ENCODE results near the gene RHBG.
A peak's percentile ranks its signal among the peaks of the same experiment; 100 is the strongest.
"Not testable (repeated sequence)": the region's sequence is repeated elsewhere in the genome, so short reads cannot be mapped to it uniquely, and the experiment has no call there.

The RHBG gene, protein sequence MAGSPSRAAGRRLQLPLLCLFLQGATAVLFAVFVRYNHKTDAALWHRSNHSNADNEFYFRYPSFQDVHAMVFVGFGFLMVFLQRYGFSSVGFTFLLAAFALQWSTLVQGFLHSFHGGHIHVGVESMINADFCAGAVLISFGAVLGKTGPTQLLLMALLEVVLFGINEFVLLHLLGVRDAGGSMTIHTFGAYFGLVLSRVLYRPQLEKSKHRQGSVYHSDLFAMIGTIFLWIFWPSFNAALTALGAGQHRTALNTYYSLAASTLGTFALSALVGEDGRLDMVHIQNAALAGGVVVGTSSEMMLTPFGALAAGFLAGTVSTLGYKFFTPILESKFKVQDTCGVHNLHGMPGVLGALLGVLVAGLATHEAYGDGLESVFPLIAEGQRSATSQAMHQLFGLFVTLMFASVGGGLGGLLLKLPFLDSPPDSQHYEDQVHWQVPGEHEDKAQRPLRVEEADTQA

DNA sequence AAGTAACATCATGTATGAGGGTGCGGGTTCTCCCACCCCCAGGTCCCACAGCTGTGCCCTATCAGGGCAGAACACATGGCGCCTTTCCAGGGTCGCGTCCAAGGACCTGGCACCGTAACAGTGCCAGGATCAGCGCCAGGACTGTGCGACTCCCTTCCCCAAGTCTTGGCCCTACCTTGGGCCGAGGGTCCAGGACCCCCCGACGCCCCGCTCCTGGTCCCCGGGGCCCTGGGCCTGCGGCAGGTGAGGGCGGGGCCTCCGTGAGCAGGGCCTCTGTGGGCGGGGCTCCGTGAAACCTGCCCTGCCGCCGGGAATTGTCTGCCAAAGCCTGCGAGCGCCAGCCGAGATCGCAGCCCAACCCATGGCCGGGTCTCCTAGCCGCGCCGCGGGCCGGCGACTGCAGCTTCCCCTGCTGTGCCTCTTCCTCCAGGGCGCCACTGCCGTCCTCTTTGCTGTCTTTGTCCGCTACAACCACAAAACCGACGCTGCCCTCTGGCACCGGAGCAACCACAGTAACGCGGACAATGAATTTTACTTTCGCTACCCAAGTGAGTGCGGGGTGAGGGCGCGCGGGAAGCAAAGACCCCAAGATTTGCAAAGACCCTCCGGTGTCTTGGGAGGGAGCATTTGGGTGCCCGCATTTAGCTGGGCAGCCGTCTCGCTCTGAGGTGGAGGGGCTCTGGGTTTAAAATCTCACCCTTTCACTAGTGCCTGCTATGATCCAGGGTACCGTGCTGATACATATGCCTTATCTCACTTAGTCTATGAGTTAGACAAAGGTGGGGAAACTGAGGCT lies at the start of gene RHBG:
Gene RHBG (plus strand): TSS at position 323 of the 796 bp plus-strand sequence. CDS start 39 bp downstream, at position 362.
- DNase-seq (ENCODE audit: low spot score): no peak

DNA sequence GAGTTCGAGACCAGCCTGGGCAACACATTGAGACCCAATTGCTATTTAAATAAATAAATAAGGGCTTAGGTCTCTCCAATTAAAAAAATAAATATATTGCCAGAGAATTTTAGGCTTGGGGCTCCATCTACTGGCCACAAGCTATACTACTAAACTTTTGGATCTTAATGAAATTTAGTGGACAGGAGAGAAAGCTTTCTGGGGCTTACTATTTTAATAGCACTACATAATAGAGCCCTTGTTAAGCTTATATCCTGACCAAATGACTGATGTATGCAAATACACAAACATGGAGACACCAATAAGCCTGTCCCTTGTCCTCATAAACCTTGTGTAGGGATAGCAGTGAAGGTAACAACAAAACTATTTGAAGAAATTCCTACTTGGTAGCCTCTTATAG lies 49.3 kb upstream of the RHBG start:
- peak; percentile 46 for DNase-seq (ENCODE audit: low spot score)

DNA sequence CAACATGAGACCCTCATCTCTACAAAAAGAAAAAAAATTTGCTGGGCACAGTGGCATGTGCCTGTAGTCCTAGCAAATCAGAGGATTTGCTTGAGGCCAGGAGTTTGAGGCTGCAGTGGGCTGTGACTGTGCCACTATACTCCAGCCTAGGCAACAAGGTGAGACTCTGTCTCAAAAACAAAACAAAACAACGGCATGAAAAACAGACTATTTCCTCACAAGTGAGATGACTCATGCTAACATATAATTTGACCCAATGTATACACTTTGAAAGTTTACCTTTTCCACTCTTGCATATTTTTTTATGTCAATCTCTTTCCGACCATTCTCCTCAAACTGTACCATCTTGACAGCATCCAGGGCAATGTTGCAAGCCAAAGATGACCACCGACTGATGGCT lies 48.5 kb upstream of the RHBG start:
- no peak for DNase-seq (ENCODE audit: low spot score)

DNA sequence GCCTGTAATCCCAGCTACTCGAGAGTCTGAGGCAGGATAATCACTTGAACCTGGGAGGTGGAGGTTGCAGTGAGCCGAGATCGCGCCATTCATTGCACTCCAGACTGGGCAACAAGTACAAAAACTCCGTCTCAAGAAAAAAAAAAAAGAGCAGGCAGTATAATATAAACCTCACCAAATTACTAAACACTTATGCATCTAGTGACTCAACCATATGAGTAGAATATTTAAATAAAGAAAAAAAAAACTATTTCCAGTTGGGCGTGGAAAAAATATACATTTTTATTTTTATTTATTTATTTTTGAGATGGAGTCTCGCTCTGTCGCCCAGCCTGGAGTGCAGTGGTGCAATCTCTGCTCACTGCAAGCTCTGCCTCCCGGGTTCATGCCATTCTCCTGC lies 45.8 kb upstream of the RHBG start:
- not testable (repeated sequence) for DNase-seq (ENCODE audit: low spot score)

DNA sequence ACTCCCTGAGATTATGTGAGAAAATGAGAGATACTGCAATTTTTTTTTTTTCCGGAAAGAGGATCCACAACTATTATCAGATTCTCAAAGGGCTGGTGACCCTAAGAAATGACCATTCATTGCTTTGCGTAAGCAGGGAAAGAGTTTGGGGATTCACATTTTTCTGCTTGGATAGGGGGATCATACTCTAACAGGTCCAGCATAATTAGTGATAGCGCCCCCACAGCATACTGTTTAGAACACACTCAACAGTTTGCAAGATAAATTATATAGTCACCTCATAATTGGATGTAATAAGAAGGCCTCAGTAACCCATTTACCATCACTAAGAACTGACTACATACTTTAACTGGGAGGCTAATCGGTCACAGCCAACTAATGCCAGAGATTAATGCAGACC lies 32.8 kb upstream of the RHBG start:
- DNase-seq (ENCODE audit: low spot score): no peak

DNA sequence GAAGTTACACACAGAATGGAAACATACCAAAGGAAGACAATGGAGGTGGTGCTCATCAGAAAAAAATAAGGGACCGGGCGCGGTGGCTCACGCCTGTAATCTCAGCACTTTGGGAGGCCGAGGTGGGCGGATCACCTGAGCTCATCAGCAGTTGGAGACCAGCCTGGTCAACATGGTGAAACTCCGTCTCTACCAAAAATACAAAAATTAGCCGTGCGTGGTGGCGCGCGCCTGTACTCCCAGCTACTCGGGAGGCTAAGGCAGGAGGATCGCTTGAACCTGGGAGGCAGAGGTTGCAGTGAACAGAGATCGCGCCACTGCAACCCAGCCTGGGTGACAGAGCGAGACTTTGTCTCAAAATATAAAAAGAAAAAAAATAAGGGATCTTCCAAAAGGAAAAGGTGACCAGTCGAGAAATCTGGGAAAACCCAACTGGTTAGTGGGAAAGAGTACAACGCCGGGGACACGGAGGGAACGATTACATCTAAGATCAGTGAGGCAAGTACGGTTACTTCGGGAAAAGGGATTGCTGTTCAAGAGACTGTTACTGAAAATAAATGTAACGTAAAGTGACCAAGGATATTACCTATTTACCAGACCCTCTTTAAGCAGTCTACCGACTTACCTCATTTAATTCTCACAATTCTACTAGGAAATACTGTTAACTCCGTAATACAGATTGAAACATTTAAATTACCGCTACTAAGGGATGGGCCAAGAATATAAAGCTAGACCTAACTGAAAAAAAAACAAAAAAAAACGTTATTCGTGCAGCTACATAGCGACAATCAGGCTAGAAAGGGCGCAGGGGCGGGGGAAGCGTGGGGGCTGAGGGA lies 31.7 kb upstream of the RHBG start:
- DNase-seq (ENCODE audit: low spot score): no peak

DNA sequence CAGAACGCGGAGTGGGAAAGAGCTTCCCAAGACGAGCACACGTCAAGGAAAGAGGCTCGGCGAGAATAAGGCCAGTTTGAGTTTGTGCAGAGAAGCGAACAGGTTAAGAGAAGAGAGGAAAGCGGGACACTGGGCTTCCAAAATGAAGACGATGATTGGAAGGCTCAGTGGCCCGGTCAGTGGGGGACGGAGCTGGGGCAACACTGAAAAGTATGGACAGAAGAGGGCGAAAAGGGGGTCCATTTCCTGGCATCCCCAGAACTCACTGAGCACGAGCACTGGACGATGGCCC lies 31.2 kb upstream of the RHBG start:
- DNase-seq (ENCODE audit: low spot score): no peak

DNA sequence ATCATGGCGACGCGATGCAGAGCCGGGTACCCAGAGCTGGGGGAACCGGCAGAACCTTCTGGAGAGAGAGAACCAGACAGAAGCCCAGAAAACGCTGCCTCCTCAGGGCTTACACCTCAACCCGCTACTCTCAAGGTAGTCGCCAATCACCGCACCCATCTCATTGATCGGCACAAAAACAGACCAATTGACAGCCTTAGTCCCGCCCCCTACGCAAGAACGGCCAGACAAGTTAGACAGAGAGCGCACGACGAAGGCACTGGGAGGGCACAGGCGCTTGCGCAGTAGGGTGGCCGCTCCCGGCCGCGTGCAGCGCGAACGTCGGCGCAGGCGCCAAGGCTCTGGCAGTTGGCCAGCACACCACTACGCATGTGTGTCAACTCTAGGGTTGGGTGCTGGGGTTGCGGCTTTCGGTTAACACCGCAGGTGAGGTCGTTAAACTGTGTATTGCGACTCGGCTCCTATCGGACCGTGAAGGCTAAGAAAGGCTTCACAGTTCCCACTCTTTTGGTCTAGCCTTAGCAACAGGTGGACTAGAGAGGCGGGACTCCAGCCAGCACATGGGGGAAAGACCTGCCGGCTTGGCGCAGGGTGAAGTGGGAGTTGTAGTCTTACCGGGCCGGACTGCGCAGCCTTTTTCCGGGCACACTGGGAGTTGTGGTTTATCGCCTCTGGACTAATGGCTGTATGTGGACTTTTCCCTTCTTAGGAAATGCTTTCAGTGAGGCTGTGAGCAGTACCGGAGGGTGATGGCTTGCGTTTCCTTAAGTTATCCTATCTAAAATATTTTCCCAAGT lies 30.6 kb upstream of the RHBG start, which contains the start of the genes CCT3 and TSACC:
Gene CCT3 (minus strand): TSS at position 113 of the 797 bp plus-strand sequence. CDS start 108 bp downstream, at position 5.
Gene TSACC (plus strand): TSS at position 347 of the 797 bp plus-strand sequence. CDS start 1,232 bp downstream, outside the sequence.
- DNase-seq (ENCODE audit: low spot score): peak; percentile 100

DNA sequence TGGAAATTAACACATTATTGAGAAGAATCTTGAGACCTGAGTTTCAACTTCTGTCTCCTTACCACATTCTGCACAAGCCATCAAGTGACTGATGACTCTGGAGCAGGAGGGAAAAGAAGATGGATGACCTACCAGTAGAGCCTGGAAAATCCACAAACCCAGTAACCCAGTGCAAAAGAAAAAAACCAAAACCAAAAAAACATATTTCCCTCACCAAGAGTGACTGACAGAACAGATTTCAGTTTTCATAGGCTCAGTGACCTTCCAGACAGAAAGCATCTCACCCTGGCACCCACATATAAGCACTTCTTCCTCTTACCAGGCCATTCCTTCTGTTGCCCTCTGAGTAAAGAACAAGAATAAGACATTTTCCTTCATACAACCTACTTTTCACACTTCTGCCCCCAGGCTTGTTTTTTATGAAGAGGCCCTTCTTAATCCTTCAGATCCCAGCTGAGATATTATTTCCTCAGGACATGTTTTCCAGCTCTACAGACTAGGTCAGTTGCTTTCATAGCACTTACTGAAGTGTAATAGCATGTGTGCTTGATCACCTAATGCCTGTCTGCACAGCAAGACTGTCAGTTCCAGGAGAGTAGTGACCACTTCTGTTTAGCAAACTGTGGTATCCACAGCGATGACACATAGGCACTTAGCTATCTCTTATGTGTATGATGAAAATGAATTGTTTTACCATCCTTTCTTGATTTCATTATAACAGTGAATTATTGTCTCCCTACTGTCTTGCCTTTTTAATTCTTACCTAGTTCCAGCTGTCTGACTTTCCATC lies 26.6 kb upstream of the RHBG start:
- DNase-seq (ENCODE audit: low spot score): no peak

DNA sequence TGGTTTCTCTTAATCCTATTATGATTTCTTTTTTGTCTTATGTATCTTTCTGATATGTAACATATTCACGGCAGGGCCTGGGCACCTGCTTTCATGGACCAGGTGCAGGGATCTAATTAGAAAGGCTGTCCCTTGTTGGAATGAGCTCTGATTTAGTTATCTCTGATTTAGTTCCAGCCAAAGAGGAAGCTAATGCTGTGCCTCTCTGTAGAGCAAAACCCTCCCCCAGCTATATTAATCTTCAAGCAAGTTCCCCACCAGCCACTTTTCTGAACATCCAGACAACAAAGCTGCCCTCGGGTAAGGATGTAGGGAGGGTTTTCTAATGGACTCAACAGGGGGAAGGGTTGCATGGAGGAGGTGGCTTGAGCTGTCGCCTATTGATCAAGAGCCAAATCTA lies 24.6 kb upstream of the RHBG start:
- DNase-seq (ENCODE audit: low spot score): no peak

DNA sequence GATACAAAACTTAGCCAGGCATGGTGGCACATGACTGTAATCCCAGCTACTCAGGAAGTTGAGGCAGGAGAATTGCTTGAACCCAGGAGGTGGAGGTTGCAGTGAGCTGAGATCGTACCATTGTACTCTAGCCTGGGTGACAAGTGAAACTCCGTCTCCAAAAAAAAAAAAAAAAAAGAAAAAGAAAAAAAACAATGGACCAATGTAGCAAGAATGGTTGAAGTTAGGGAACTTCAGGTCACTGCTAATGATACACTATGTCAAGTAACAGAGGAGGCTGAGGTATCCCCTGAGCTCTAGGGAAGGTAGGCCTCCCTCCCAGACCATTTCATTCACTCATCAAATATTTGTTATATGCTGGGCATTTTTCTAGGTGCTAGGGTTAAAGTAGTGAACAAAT lies 23.0 kb upstream of the RHBG start:
- not testable (repeated sequence) for DNase-seq (ENCODE audit: low spot score)

DNA sequence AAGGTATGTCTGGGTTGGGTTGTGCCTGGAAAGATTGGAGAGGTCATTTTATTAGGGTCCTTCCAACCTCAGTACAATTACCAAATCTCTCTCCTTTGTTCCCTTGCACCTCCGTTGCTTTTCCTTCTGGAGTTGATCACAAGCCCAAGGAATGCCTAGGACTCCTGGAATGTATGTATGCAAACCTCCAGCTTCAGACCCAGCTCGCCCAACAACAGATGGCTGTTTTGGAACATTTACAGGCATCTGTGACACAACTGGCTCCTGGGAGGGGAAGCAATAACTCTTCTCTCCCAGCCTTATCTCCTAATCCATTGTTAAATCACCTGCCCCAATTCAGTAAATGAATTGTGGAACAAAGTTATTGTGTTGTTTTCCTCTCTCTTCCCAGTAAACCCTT lies 22.4 kb upstream of the RHBG start:
- DNase-seq (ENCODE audit: low spot score): peak; percentile 84

DNA sequence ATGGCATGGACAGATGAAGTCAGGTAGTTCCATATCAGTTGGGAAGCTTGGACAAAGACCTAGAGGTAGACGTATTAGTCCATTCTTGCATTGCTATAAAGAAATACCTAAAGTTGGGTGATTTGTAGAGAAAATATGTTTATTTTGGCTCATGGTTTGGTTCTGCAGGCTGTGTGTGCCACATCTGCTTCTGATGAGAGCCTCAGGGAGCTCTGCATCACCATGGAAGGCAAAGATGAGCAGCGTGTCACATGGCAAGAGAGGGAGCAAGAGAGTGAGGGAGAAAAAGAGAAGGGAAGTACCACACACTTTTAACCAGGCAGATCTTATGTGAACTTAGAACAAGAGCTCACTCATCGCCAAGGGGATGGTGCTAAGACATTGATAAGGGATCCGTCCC lies 21.7 kb upstream of the RHBG start:
- peak; percentile 71 for DNase-seq (ENCODE audit: low spot score)

DNA sequence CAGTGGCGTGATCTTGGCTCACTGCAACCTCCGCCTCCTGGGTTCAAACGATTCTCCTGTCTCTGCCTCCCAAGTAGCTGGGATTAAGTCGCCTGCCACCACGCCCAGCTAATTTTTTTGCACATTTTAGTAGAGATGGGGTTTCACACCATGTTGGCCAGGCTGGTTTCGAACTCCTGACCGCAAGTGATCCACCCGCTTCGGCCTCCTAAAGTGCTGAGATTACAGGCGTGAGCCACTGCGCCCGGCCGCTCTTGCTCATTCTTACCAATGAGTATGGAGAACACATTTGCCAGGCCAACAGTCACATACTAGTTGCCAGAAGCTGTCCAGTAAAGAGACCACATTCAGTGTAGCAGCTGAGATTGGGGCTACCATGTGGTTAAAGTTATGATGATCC lies 16.5 kb upstream of the RHBG start:
- DNase-seq (ENCODE audit: low spot score): not testable (repeated sequence)

DNA sequence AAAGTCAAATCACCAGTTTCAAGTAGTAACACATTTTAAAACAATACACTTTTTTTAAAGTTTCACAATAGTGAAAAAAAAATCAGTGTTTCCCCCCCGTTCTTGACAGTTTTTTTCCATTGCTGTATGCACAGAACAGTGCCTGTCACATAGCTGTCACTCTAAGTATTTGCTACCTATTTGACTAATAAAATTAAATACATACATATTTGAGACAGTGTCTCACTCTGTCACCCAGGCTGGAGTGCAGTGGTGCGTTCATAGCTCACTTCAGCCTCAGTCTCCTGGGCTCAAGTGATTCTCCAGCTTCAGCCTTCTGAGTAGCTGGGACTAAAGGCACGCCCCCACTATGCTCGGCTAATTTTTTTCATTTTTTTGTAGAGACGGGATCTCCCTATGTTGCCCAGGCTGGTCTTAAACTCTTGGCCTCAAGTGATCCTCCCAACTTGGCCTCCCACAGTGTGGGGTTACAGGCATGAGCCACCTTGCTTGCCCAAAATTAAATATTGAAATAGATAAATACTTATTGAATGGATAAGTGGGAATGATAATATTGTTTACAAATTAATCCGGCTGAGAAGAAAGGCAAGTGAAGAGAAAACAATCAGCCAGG lies 12.6 kb upstream of the RHBG start:
- no peak for DNase-seq (ENCODE audit: low spot score)

DNA sequence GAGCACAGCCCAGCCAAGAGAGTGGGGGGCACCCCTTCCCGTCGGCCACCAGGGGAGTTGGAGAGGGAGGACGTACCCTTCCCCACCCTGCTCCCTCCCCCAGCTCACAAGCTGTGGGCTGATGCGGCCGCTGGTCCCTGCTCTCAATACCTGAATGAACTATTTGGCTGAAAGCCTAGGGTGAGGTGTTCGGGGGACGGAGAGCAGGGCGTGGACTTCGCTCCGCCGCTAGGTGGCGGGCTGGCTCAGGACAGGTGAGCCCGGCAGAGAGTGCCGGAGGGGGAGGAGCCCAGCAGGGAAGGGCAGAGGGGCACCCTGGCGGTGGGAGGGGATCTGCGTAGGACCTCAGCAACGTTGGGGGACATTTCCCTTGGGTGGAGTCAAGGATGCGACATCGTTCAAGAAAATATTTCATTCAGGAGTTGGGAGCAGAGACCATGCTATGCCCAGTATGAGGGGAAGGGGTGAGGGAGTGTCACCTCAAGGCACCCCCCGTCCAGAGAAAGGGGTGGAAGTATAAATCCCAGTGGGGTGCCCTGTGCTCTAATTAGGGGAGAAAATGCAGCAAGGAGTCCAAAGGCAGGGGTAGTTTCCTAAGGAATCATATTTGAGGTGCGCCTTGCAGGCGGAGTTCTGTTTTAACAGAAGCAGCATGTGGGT lies 12.0 kb upstream of the RHBG start:
- no peak for DNase-seq (ENCODE audit: low spot score)

DNA sequence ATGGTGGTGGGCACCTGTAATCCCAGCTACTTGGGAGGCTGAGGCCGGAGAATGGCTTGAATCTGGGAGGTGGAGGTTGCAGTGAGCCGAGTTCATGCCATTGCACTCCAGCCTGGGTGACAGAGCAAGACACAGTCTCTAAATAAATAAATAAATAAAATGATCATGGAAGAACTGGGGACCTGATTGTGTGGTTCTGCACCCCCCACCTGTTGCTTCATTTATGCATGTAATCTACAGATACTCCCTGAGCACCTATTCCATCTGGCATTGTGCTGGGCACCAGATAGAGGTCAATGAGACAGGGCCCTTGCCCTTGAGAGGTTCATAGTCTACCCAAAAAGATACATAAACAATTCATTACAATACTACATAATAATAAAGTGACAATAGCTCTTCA lies 11.0 kb upstream of the RHBG start:
- DNase-seq (ENCODE audit: low spot score): no peak

DNA sequence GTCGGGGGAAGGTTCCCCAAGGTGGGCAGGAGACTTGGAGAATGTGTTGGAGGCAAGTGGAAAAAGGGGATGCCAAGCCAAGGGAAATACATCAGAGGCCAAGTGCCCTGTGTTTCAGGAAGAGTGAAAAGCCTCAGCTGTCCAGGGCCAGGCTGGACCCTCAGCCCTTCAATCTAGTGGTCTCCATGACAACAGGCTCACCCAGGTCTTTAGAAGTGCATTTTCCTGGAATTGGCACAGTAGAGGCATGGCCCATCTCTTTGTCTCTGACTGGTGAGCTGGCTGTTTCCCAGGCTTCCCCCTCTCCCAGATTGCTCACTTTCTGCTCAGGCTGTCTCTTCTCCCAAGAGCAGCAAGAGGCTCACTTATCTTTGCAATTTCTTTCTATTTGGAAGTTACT lies 10.4 kb upstream of the RHBG start:
- no peak for DNase-seq (ENCODE audit: low spot score)

DNA sequence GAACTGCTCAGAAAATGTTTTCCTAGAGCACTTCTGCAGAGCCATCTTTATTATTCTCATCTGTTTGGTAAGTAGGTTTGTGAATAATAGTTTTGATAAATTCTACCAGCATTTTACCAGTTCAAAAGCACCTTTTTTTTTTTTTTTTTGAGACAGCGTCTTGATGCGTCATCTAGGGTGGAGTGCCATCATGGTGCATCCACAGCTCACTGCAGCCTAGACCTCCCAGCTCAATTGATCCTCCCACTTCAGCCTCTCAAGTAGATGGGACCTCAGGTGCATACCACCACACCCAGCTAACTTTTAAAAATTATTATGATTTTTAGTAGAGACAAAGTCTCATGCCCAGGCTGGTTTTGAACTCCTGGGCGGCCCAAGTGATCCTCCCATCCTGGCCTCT lies 9.8 kb upstream of the RHBG start:
- DNase-seq (ENCODE audit: low spot score): no peak

DNA sequence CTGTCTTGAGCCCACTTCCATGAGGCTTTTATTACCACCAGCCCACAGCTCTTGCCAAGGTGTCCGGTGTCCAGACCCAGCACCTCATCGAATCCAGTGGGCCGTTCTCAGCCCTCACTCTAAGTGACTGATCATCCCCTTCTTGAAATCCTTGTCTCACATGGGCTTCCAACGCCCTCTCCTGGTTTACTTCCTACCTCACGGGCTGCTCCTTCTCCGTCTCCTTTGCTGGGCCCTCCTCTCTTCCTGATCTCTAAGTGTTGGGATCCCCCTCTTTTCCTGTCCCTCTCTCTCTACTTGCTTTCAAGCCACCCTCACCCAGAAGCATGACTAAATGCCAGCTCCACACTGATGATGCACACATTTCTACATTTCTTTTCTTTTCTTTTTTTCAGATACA lies 9.0 kb upstream of the RHBG start:
- DNase-seq (ENCODE audit: low spot score): peak; percentile 63
